T follicular helper cell (primary cell): ENCODE data around the gene CRISPLD2.
A peak's percentile ranks its signal among the peaks of the same experiment; 100 is the strongest.

Source experiments
- DNase-seq: peaks from one replicate; pipeline ENCODE4 v3.0.0-alpha.2; 2020; ENCODE audit warnings: low read depth

Gene CRISPLD2

GRCh38 chr16:84913315-84913714, 93.5 kb downstream of the CRISPLD2 start:
- DNase-seq: no peak

- DNase-seq: no peak
These were observed 94.5 kb downstream of the CRISPLD2 start for GRCh38 chr16:84914273-84914672.

- DNase-seq: no peak
These were observed 96.4 kb downstream of the CRISPLD2 start for GRCh38 chr16:84916178-84916577.

GRCh38 chr16:84916850-84917249, 97.1 kb downstream of the CRISPLD2 start:
- DNase-seq: no peak

GRCh38 chr16:84917492-84917891, 97.7 kb downstream of the CRISPLD2 start:
- no peak for DNase-seq

- DNase-seq: no peak
These were observed 98.5 kb downstream of the CRISPLD2 start for GRCh38 chr16:84918006-84918909.

- DNase-seq: no peak
These were observed 99.5 kb downstream of the CRISPLD2 start for GRCh38 chr16:84919269-84919668.

GRCh38 chr16:84919708-84920107, 99.9 kb downstream of the CRISPLD2 start:
- DNase-seq: no peak

GRCh38 chr16:84920333-84920732, 100.5 kb downstream of the CRISPLD2 start:
- no peak for DNase-seq

- DNase-seq: no peak
These were observed 102.8 kb downstream of the CRISPLD2 start for GRCh38 chr16:84922351-84923120.

- no peak for DNase-seq
These were observed 104.7 kb downstream of the CRISPLD2 start for GRCh38 chr16:84924331-84925091.

GRCh38 chr16:84925092-84925772, 105.4 kb downstream of the CRISPLD2 start:
- peak; percentile 52 for DNase-seq

- no peak for DNase-seq
These were observed 106.1 kb downstream of the CRISPLD2 start for GRCh38 chr16:84925773-84926372.

- no peak for DNase-seq
These were observed 106.7 kb downstream of the CRISPLD2 start for GRCh38 chr16:84926462-84926861.

- DNase-seq: no peak
These were observed 108.1 kb downstream of the CRISPLD2 start for GRCh38 chr16:84927621-84928591.

GRCh38 chr16:84928679-84929420, 109.1 kb downstream of the CRISPLD2 start:
- no peak for DNase-seq

- DNase-seq: no peak
These were observed 109.9 kb downstream of the CRISPLD2 start for GRCh38 chr16:84929421-84930297.
